CD14-positive monocyte (primary cell): ENCODE measurements around the gene OPN5. TPM values are rescaled to one million over a fixed set of nuclear protein-coding genes. Genes with fewer than 3 reads are reported as not detected.
A peak's percentile ranks its signal among the peaks of the same experiment; 100 is the strongest.

Experiments
- DNase-seq, 3 donors: peaks; one replicate each; pipeline ENCODE4 v3.0.0-alpha.2; 2011 to 2022
- H2AFZ ChIP-seq: 2 replicates; pipeline ENCODE4 v1.6.0; 2012; ENCODE audit warnings: mild to moderate bottlenecking, low read depth, low read length, inconsistent platforms; ENCODE audit not compliant: insufficient read depth, poor library complexity, severe bottlenecking
- H3K27ac ChIP-seq, 2 donors: 1 replicate in 1 of 2; 2 replicates in 1 of 2; pipeline ENCODE4 v1.5.1; 2012 to 2013; ENCODE audit warnings: low read length in 2 of 2, control low read depth in 1 of 2, inconsistent platforms in 1 of 2, low read depth in 1 of 2, mild to moderate bottlenecking in 1 of 2
- H3K27me3 ChIP-seq, 2 donors: one replicate each; pipeline versions ENCODE4 v1.6.0 to v1.6.1; 2011 to 2013; ENCODE audit warnings: low read length in 2 of 2; ENCODE audit not compliant: control insufficient read depth in 2 of 2, insufficient read depth in 2 of 2
- H3K36me3 ChIP-seq, 2 donors: replicated peaks in 1 of 2; 1 replicate in 1 of 2; 2 replicates in 1 of 2; pipeline versions ENCODE4 v1.5.1 to v1.6.1; 2012 to 2013; ENCODE audit warnings: low read length in 2 of 2, control low read depth in 1 of 2, inconsistent platforms in 1 of 2, mild to moderate bottlenecking in 1 of 2; ENCODE audit not compliant: insufficient read depth in 2 of 2, control insufficient read depth in 1 of 2
- H3K4me1 ChIP-seq, 2 donors: 1 replicate in 1 of 2; 2 replicates in 1 of 2; pipeline versions ENCODE4 v1.5.1 to v1.6.1; 2012 to 2013; ENCODE audit warnings: low read length in 2 of 2, control low read depth in 1 of 2, inconsistent platforms in 1 of 2, mild to moderate bottlenecking in 1 of 2, moderate library complexity in 1 of 2; ENCODE audit not compliant: insufficient read depth in 2 of 2, control insufficient read depth in 1 of 2
- H3K4me2 ChIP-seq: replicated peaks from 2 replicates; pipeline ENCODE3; 2012; ENCODE audit warnings: low read length, moderate library complexity, mild to moderate bottlenecking; ENCODE audit not compliant: poor library complexity, severe bottlenecking; ENCODE audit errors: extremely low read depth
- H3K4me3 ChIP-seq, 3 experiments: fragments of 200-600 bp in 1 of 3; sonication (generic) in 1 of 3; replicated peaks in 1 of 3; 1 replicate in 2 of 3; 2 replicates in 1 of 3; pipeline ENCODE4 v1.5.1; 2011 to 2013; ENCODE audit warnings: low read length in 3 of 3, mild to moderate bottlenecking in 3 of 3, control low read depth in 2 of 3, low read depth in 2 of 3, inconsistent platforms in 1 of 3, moderate library complexity in 1 of 3
- H3K79me2 ChIP-seq: 2 replicates; pipeline ENCODE4 v1.6.0; 2012; ENCODE audit warnings: mild to moderate bottlenecking, control low read depth, inconsistent platforms, low read length, moderate library complexity; ENCODE audit not compliant: insufficient read depth
- H3K9ac ChIP-seq: 2 replicates; pipeline ENCODE4 v1.6.0; 2017; ENCODE audit warnings: low read length, mild to moderate bottlenecking; ENCODE audit not compliant: insufficient read depth, poor library complexity, severe bottlenecking
- H3K9me3 ChIP-seq, 2 donors: replicated peaks in 1 of 2; 1 replicate in 1 of 2; 2 replicates in 1 of 2; pipeline versions ENCODE4 v1.5.1 to v1.6.1; 2012 to 2013; ENCODE audit warnings: low read length in 2 of 2, control low read depth in 1 of 2; ENCODE audit not compliant: control insufficient read depth in 1 of 2, insufficient read depth in 1 of 2
- H4K20me1 ChIP-seq: 2 replicates; pipeline ENCODE4 v1.6.0; 2012; ENCODE audit warnings: mild to moderate bottlenecking, low read length, control low read depth, moderate library complexity; ENCODE audit not compliant: insufficient read depth
- H3K27ac Mint-ChIP-seq, 7 donors: one replicate each; pipeline ENCODE4 v1.8.0; 2020; ENCODE audit warnings: mild to moderate bottlenecking in 7 of 7, mixed read lengths in 7 of 7, moderate library complexity in 6 of 7, inconsistent platforms in 2 of 7
- H3K27me3 Mint-ChIP-seq, 3 donors: one replicate each; pipeline ENCODE4 v1.8.0; 2021 to 2022; ENCODE audit warnings: low read depth in 3 of 3, mild to moderate bottlenecking in 3 of 3, mixed read lengths in 3 of 3, moderate library complexity in 3 of 3, inconsistent platforms in 1 of 3
- H3K36me3 Mint-ChIP-seq, 2 donors: one replicate each; pipeline ENCODE4 v1.8.0; 2020; ENCODE audit warnings: mixed read lengths in 2 of 2, inconsistent platforms in 1 of 2, mild to moderate bottlenecking in 1 of 2
- H3K4me1 Mint-ChIP-seq: one replicate; pipeline ENCODE4 v1.8.0; 2020; ENCODE audit warnings: mild to moderate bottlenecking, mixed read lengths
- H3K4me3 Mint-ChIP-seq, 2 donors: one replicate each; pipeline ENCODE4 v1.8.0; 2020; ENCODE audit warnings: mild to moderate bottlenecking in 2 of 2, mixed read lengths in 2 of 2, moderate library complexity in 1 of 2
- H3K9me3 Mint-ChIP-seq, 7 donors: one replicate each; pipeline ENCODE4 v1.8.0; 2020 to 2022; ENCODE audit warnings: mixed read lengths in 7 of 7, mild to moderate bottlenecking in 6 of 7, moderate library complexity in 6 of 7, inconsistent platforms in 2 of 7
- CTCF ChIP-seq: fragments of 200-600 bp; IDR thresholded peaks from one replicate; pipeline ENCODE4 v1.8.0; 2022; ENCODE audit warnings: antibody characterized with exemption, mild to moderate bottlenecking
- WGBS: methylation state at CpG from one replicate; pipeline ENCODE4 v1.1.5; 2013; ENCODE audit warnings: missing lambda C conversion rate; ENCODE audit not compliant: insufficient coverage; 5-methylcytosine and 5-hydroxymethylcytosine counted together
- intact Hi-C, 2 donors: fragments of 100-400 bp; cut with micrococcal nuclease; formaldehyde crosslinking; loops; one replicate each; pipeline versions ENCODE4 v1.15.0 to v1.15.1; 2023
- polyA plus RNA-seq, 3 donors: library from polyadenylated mRNA; depleted of rRNA in 1 of 3; unstranded in 2 of 3; stranded (reverse) in 1 of 3; fragments of 300-500 nt in 2 of 3; fragments of >200 nt in 1 of 3; fragmentation: Illumina TruSeq in 2 of 3; gene quantifications; 1 replicate in 2 of 3; 2 replicates in 1 of 3; pipeline ENCODE4 v1.2.3, GENCODE V29; 2012 to 2021

OPN5 gene
- polyA plus RNA-seq, 3 donors = not detected

- Histone ChIP-seq H3K4me3 (no peak overlapping the region), H3K9ac (no peak overlapping the region), H3K4me1 (no peaks in the 10 kb centered on the region), H3K27me3 (peaks cover 0 to 2% of the 10 kb centered on the region in 2 donors), H3K27ac (no peak overlapping the region), H3K9me3 (no peaks in the 10 kb centered on the region), H3K4me2 (no peak overlapping the region), H4K20me1 (no peaks in the 10 kb centered on the region), H3K36me3 (no peaks in the 10 kb centered on the region), H2AFZ (no peak overlapping the region), H3K79me2 (no peaks in the 10 kb centered on the region)
- Mint-ChIP-seq H3K27me3 (peaks cover 0 to 11% (median 5%) of the 10 kb centered on the region in 3 donors), H3K36me3 (no peaks in the 10 kb centered on the region), H3K27ac (no peak overlapping the region), H3K9me3 (no peaks in the 10 kb centered on the region), H3K4me1 (peaks cover 1% of the 10 kb centered on the region), H3K4me3 (no peak overlapping the region)
- intact Hi-C loops = loop anchor here in 1 of 2 donors (5.0 to 10.0 kb wide), 2 partner anchors 374 to 1619 kb away; no protein-coding TSS in a partner anchor
- no CpG with 5 or more reads among the region's 5 CpGs for WGBS
- TF ChIP-seq CTCF = no peak
- DNase-seq = no peak
These were observed 6.7 kb downstream of the OPN5 start for GRCh38 chr6:47788498-47788884.

- Mint-ChIP-seq H3K36me3 (no peaks in the 10 kb centered on the region), H3K27me3 (peaks cover 0 to 8% (median 5%) of the 10 kb centered on the region in 3 donors), H3K27ac (peak overlapping the region in 1 of 7 donors; percentile 30), H3K4me3 (no peak overlapping the region), H3K9me3 (no peaks in the 10 kb centered on the region), H3K4me1 (peaks cover 1% of the 10 kb centered on the region)
- no peaks in the 10 kb centered on the region for H3K79me2 ChIP-seq
- intact Hi-C loops = loop anchor here in 1 of 2 donors (5.0 to 10.0 kb wide), 2 partner anchors 375 to 1618 kb away; no protein-coding TSS in a partner anchor
- no peak overlapping the region for H2AFZ ChIP-seq
- no peak overlapping the region for H3K27ac ChIP-seq
- no peaks in the 10 kb centered on the region for H3K4me1 ChIP-seq
- H3K27me3 ChIP-seq = peaks cover 0 to 2% of the 10 kb centered on the region in 2 donors
- H4K20me1 ChIP-seq = no peaks in the 10 kb centered on the region
- no peaks in the 10 kb centered on the region for H3K9me3 ChIP-seq
- no peak overlapping the region for H3K4me3 ChIP-seq
- no peaks in the 10 kb centered on the region for H3K36me3 ChIP-seq
- H3K4me2 ChIP-seq = no peak overlapping the region
- TF ChIP-seq CTCF = no peak
- no peak for DNase-seq
- no CpG with 5 or more reads among the region's 2 CpGs for WGBS
- no peak overlapping the region for H3K9ac ChIP-seq
These were observed 7.7 kb downstream of the OPN5 start for GRCh38 chr6:47789553-47789952.
